HG02938 (cell line): Measurements from ENCODE around the gene NOXO1.

Experiments used
- ATAC-seq: cut with Tn5 transposase; IDR thresholded peaks from one replicate; pipeline ENCODE4 v1.9.1; 2021; ENCODE audit warnings: mild to moderate bottlenecking, moderate library complexity; ENCODE audit not compliant: unreplicated experiment

The NOXO1 gene

DNA sequence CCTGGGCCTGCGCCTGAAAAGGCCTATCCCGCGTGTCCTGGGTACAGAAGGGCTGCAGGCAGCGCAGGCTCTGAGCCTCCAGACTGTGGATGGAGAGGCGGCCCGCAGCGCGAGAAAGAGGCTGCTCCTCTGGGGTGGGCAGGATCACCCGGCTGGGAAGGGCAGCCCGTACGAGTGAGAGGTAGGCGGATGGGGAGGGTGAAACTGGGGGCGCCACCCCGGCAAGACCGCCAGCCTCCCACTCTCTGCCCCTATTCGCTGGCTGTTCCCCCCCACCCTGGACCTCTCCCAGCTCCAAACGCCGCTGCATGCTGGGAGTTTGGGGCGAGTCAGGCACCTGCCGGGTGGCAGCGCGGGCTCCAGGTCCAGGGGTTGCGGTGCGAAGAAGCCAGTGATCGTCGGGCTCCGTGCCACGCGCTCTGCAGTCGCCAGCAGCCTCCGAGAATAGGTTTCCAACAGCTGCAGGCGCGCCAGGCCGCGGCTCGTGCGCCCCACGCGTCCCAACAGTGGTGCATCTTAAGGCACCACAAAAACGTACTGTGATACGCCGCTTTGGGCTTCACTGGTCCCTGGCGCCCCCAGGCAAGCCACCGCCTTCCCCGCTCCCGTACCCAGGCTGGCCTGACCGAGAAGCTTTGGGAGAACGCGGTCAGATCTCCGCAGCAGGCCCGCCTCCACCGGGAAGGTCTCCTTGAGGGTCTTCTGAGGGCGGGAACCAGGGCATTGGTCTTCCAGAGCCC lies 1.1 kb downstream of the NOXO1 start:
- ATAC-seq: no peak

DNA sequence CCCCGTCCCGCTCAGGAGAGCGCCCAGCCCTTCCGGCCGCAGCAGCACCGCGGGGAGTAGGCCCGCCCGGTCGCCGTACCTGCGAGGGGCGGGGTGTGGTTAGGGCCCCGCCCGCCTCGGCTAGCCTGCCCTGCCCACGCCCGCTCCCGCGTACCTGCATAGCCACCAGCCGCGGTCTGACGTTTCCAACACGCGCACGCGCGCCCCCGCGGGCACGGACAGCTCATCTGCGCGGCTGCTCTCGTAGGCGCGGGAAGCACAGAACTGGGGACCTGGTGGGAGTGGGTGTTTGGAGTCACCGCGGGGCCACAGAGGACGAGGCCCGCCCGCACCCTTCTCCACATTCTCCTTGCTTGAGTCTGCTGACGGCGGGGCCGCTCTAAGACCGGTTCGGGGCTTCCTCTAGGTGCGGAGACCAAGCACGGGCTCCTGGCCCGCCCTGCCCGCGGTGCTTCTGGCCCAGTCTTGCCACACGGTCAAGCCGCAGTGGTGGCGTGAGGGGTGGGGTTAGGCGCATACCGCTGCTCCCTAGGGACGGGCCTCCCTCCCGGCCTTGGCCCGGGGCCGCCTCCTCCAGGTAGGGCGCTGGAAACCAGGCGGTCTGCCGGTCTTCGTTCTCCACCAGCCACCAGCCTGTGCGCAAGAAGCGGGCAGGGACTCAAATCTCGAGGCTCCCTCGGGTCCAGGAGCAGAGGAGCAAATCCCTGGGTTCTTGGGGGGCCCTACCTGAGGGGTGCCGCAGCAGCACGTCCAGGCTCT lies 1.8 kb downstream of the NOXO1 start:
- no peak for ATAC-seq

- ATAC-seq: no peak
These were observed 2.7 kb downstream of the NOXO1 start for GRCh38 chr16:1978476-1979120.

- no peak for ATAC-seq
These were observed 3.4 kb downstream of the NOXO1 start for GRCh38 chr16:1977875-1978268.

GRCh38 chr16:1976951-1977874 lies 4.1 kb downstream of the NOXO1 start:
- no peak for ATAC-seq

GRCh38 chr16:1976216-1976520 lies 5.1 kb downstream of the NOXO1 start:
- no peak for ATAC-seq

GRCh38 chr16:1975432-1976215 lies 5.6 kb downstream of the NOXO1 start:
- ATAC-seq: no peak

- ATAC-seq: no peak
These were observed 6.9 kb downstream of the NOXO1 start for GRCh38 chr16:1974157-1975070.

DNA sequence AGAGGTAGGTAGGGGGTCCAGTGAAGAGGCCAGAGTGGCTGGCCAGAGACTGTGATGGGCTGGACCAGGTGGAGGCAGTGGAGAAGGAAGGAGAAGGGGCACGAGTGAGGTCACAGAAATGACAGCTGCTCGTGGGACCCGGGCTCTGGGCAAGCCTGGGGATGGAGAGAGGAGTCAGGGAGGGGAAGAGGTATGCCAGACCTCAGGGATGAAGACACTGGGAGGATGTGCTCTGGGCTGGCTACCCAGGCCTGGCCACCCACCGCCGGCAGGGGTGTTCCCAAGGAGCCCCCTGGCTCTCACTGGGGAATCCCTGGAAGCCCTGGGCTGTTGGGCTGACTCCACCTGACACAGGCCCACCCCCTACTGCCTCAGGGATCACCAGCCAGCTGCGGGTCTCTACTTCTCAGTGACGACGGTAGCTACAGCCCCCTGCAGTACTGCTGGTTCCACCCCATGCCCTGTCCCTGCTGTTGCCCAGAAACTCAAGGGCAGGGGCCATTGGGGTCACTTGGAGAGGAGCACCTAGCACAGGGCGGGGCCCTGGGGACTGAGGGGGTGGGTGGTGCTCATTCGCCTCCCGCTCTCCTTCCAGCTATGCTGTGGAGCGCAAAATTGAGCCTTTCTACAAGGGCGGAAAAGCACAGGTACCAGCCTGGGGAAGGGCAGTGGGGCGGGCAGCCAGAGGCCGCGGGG lies 7.7 kb downstream of the NOXO1 start:
- no peak for ATAC-seq

DNA sequence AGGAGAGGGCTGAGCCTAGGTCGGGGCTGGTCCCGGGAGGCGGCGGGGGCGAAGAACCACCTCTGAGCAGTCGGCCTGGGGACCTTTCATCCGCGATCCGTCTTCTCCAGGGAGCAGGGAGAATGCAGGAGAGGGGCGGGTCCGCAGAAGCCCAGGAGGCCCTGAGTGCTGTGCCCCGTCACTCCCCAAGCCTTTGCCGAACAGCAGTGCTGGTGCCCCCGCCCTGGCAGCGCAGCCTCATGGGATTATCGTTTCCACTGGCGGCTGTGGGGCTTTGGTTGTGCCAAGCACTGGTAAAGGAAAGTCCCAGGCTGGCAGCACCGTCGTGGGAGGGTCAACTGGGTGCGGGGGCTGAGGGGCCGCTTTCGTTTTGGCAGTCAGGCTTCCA lies 8.8 kb downstream of the NOXO1 start:
- ATAC-seq: no peak

GRCh38 chr16:1971796-1972489 lies 9.3 kb downstream of the NOXO1 start, which contains the start of gene TBL3:
Gene TBL3 (plus strand): TSS chr16:1972053. CDS start chr16:1972165, 112 bp downstream.
- ATAC-seq: peak; percentile 72

DNA sequence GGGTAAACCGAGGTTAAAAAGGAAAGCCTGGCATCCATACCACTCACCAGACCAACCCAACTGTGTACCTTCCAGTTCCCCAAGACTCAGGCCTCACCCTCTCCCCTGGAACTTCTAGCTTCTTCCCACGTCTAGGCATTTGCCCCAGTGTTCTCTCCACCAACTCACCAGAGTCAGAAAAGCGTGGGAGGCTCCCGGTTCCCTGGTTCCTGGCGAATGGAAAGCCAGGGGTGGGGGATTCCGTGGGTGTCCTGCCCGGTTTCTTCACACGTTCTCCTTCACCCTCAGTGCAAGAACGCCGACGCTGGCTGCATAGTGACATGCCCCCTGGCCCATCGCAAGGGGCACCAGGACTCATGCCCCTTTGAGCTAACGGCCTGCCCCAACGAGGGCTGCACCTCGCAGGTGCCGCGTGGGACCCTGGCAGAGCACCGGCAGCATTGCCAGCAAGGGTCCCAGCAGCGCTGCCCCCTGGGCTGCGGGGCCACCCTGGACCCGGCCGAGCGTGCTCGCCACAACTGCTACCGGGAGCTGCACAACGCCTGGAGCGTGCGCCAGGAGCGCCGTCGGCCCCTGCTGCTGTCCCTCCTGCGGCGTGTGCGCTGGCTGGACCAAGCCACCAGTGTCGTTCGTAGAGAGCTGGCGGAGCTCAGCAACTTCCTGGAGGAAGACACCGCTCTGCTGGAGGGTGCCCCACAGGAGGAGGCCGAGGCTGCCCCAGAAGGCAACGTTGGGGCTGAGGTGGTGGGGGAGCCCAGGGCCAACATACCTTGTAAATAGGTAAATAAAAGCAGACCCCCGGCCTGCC lies 12.9 kb downstream of the NOXO1 start:
- no peak for ATAC-seq

GRCh38 chr16:1966460-1966859 lies 14.8 kb downstream of the NOXO1 start, which contains the start of gene RNF151:
Gene RNF151 (plus strand): TSS chr16:1966856. CDS start chr16:1966882, 26 bp downstream.
- ATAC-seq: no peak

DNA sequence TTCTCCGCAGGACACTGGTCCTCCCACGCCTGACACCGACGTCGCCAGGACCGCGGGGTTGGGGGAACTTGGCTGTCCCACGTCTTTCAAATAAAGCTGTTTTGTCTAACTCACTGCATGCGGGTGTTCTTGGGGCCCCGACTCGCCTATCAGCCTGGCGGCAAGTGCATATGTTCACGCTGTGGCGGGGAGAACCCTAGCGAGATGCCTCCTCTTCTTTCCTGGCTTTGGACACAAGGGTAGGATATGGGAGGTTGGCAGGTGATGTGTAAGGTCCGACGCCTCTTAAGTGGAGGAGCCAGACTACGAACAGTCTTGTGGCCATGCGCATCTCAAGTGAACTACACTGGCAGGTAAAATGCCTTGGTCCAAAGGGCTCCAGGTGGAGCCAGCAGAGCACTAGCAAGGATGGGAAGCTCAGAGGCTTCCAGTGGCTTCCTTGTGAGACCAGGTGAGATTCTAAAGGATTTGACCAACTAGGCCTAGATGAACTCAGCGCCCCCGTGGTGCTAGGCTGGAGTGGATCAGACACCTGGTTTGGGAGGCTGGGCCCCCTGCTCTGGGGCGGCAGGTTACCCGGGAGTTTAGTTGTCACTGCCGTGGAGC lies 15.8 kb downstream of the NOXO1 start:
- ATAC-seq: no peak

DNA sequence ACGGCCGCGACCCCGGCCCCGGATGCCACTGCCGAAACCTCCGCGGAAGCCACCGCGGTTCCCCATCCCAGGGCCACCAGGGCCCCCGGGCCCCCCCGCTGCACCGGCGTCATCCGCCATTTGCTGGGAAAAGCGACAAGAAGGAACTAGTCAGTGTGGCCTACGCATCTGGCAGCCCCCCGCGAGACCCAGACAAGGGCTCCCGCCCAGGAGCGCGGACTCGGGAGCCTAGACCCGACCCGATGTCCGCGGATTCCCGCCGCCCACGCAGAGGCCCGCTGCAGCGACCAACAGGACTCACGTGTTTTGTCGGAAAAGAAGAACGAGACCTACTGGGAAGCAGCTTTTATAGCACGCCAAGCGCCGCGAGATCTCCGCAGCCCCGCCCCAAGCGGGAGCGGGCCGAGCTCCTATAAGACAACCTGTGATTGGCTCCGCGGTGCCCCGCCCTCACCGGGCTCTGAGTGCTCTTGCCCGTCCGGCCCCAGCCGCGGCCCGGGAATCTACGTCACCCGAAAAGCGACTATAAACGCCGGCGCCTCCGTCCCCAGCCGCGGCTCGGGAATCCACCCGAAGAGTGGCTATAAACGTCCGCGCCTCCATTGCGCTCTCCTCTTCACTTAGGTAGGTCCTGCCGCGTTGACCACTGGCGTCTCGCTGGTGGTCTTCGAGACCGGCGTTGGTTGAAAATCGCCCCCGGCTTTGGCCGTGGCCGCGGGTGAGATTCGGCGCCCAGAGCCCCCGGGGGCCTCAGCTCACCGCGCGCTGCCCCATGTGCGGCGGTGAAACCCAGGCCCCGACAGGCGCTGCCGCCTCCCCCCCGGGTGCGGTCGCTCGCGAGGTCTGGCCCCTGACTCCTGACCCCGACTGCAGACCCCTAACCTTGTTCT lies 16.5 kb downstream of the NOXO1 start, which contains the start of gene RPS2:
TSS of gene RPS2 (minus strand) at position 321 of the 890 bp plus-strand sequence. CDS start at position 120, 201 bp downstream.
- ATAC-seq: peak; percentile 83
